CD4-positive, alpha-beta T cell treated with Interleukin-15 for 1 hour (primary cell): Measurements from ENCODE around the gene HOMER3.

Experiments
- DNase-seq: peaks from one replicate; pipeline ENCODE4 v3.0.0-alpha.2; 2020

The HOMER3 gene

DNA sequence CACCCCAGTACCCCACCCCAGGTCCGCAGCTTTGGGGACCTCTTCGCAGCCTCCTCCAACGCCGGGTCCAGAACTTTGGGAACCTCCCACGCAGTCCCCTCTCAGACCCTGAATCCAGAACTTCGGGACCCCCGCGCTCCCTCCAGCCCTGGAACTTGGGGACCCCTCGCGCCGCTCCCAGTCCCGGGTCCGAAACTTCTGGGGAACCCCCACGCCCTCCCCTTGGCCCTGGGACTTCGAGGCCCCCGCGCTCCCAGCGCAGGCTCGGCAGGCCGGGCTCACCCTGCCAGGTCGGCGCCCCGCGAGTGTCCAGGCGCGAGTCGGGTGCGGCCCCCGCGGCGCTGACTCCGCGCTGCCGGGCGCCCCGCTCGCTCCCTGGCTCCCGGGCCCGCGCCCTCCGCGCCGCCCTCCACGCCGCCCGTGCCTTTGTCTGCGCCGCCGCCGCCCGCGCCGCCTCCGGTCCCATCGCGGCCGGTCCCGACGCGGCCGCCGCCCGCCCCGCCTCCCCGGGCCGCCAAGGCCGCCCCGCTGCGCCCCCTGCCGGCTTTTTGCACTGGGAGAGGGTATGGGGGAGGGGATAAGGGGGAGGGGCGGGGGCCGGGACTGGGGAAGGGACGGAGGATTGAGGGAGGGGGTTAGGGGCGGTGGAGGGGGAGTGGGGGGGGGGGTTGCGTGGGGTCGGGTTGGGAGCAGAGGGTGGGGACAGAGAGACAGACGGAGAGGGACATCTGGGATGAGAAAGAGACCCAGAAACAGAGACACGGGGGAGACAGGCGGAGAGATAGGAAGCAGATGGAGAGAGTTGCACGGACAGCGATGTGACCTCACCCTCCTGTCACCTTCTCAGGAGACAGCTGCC, at the start of gene HOMER3:
Gene HOMER3, minus strand, starts transcription at position 449 of the 859 bp plus-strand sequence. CDS start 2,235 bp downstream, outside the sequence.
- peak; percentile 71 for DNase-seq

- DNase-seq: no peak
Measured at GRCh38 chr19:18990128-18990708, 49.2 kb upstream of the HOMER3 start.

GRCh38 chr19:18989316-18989715, 48.3 kb upstream of the HOMER3 start:
- DNase-seq: no peak

DNA sequence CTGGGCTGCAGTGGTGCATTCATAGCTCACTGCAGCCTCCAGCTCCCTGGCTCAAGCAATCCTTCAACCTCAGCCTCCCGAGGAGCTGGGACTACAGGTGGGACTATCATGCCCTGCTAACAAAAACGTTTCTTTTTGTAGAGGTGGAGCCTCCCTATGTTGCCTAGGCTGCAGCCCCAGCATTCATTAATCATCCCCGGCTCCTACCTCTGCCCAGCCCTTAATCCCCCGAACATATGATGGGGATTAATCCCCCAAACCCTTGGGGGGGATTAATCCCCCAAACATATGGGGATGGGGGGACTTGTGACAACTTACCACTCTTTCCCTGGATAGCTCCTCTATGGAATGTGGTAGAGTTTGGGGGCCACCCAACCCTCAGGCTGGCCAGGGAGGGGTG, 46.4 kb upstream of the HOMER3 start:
- DNase-seq: no peak

DNA sequence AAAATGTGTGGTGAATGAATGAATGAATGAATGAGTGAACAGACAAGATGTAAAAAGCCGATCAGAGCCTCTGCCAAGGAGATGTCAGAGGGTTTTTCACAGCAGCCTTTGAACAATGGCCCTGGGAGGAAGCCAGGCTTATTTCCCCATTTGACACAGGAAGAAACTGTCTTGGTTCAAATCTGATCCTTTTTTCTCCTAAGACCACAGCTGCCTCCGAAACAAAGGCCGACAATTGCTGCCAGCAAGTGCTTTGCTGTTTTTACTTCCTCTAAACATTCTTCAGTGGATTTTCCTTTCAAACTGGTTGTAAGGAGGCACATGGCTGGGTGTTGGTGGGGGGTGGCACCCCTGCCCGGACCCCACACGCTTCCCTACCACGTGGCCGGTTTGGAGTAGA, 44.2 kb upstream of the HOMER3 start:
- peak; percentile 31 for DNase-seq

DNA sequence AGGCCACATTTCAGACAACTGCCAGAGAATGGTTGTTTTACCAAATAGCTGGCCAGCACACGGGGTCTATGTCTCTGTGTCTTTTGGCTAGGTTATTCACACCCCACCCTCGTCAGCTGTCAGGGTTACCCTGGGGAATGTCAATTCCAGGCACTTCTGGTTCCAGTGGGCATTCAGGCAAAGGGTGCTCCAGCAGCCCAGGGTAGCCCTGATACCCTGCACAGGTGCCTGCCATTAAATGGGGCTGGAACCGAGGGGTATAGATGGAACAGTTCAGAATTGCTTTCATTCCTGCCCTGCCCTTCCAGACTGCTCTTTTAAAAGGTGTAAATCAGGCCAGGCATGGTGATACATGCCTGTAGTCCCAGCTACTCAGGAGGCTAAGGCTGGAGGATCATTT, 43.2 kb upstream of the HOMER3 start:
- no peak for DNase-seq

- no peak for DNase-seq
Measured at GRCh38 chr19:18982669-18983068, 41.7 kb upstream of the HOMER3 start.

DNA sequence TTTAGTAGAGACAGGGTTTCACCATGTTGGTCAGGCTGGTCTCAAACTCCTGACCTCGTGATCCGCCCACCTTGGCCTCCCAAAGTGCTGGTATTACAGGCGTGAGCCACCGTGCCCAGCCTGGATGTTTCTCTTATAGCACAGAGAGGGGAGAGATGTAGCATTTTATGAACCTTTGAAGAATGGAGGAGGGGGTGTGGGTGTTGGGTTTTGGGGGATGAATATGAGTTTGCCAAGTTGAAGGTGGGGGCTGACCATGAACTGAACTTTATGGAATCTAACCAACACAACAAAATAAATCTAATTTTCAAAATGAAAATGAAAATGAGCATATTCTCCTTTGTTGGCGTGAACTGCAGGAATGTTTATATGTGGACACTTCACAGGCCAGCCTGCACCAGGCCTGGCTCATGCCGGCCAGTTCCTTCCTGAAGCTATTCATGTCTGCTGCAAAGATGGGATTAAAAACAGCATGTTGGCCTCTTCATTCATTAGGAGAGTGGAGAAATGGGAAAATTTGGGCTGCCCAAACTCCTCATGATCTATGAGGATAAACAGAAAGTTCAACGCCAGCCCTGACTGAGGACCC, 39.5 kb upstream of the HOMER3 start:
- DNase-seq: no peak

GRCh38 chr19:18978616-18979015, 37.6 kb upstream of the HOMER3 start:
- no peak for DNase-seq

- DNase-seq: no peak
Measured at GRCh38 chr19:18975869-18976268, 34.9 kb upstream of the HOMER3 start.

DNA sequence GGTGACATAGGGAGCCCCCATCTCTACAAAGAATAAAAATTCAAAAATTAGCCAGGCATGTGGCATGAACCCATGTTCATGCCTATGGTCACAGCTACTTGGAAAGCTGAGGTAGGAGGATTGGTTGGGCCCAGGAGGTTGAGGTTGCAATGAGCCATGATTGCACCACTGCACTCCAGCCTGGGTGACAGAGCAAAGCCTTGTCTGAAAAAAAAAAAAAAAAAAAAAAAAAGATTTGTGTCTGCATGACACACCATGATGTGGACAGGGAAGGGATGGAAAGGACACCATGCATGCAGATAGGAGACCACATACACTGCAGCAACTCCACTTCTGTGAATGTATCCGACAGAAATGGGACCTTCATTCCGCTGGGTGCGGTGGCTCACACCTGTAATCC, 34.0 kb upstream of the HOMER3 start:
- peak; percentile 29 for DNase-seq

GRCh38 chr19:18972851-18973250, 31.8 kb upstream of the HOMER3 start:
- DNase-seq: no peak

- DNase-seq: no peak
Measured at GRCh38 chr19:18972301-18972811, 31.3 kb upstream of the HOMER3 start.

DNA sequence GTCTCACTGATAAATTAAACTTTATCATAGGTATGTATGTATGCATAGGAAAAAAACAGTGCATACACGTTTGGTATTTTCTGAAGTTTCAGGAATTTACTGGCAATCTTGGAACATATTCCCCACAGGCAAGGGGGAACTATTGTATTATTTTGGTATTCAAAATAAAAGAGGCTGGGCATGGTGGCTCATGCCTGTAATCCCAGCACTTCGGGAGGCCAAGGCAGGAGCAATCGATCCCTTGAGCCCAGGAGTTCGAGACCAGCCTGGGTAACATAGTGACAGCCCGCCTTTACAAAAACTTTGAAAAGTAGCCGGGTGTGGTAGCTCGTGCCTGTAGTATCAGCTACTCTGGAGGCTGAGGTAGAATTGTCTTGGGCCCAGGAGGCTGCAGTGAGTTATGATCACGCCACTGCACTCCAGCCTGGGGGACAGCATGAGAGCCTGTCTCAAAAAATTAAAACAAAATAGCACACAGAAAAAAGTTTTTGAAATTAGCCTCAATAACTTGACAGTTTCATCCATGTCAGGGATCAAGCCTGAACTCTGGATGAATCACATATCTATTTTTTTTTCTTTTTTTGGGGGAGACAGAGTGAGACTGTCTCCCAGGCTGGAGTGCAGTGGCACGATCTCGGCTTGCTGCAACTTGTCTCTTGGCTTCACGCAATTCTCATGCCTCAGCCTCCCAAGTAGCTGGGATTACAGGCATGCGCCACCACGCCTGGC, 29.1 kb upstream of the HOMER3 start:
- no peak for DNase-seq

- DNase-seq: peak; percentile 52
Measured at GRCh38 chr19:18967358-18968146, 26.5 kb upstream of the HOMER3 start.

DNA sequence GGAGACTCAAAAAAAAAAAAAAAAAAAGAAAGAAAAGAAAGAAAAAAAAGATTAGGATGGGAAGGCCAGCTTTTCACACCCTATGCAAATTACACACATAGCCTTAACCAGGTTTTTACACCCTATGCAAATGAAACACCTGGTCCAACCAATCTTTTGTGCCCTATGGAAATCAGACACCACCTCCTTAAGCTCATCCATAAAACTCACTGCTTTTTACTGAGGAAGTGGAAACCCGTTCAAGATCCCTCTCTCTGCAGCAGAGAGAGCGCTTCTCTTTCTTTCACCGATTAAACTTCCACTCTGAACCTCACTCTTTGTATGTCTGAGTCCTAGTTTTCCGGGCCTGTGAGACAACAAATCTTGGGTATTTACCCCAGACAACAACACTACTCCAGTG, 25.3 kb upstream of the HOMER3 start:
- DNase-seq: no peak

DNA sequence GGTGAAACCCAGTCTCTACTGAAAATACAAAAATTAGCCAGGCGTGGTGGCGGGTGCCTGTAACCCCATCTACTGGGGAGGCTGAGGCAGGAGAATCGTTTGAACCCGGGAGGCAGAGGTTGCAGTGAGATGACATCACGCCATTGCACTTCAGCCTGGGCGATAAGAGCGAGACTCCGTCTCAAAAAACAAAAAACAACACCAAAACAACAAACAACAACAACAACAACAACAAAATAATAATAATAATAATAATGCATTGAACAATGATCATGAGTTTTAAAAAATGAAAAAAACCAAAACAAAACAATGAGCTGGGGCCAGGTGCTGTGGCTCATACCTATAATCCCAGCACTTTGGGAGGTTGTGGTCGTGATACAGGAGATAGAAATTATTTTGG, 23.1 kb upstream of the HOMER3 start:
- DNase-seq: no peak

- no peak for DNase-seq
Measured at GRCh38 chr19:18961767-18962620, 21.0 kb upstream of the HOMER3 start.

- DNase-seq: no peak
Measured at GRCh38 chr19:18960370-18960769, 19.4 kb upstream of the HOMER3 start.

DNA sequence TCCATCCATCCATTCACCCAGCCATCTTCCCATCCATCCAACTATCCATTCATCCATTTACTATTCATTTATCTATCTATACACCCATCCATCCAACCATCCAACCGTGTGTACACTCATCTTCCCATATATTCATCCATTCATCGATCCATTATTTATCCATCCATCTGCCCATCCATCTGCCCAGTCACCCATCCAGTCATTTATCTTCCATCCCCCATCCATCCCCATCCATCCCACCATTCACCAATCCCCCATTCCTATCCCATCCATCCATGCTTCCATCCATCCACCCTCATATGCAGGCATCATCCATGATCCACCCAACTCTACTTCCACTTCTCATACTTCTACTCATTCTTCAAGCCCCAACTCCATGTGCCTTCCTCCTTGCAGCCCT, 14.0 kb upstream of the HOMER3 start:
- no peak for DNase-seq

GRCh38 chr19:18954094-18954493, 13.1 kb upstream of the HOMER3 start:
- DNase-seq: no peak
